Loucy (cell line): ENCODE data around the gene PLCG2.
A peak's percentile ranks its signal among the peaks of the same experiment; 100 is the strongest.

Experiments used
- H2AFZ ChIP-seq: fragments of 200-600 bp; sonication (generic); 2 replicates; pipeline ENCODE4 v1.6.0; 2016; ENCODE audit warnings: antibody characterized with exemption, mild to moderate bottlenecking, low read length, moderate library complexity
- H3F3A ChIP-seq: fragments of 200-600 bp; 2 replicates; pipeline ENCODE4 v1.6.0; 2016; ENCODE audit warnings: antibody characterized with exemption, low read depth, mild to moderate bottlenecking
- H3K27me3 ChIP-seq: fragments of 200-600 bp; sonication (generic); 2 replicates; pipeline ENCODE4 v1.6.1; 2014; ENCODE audit warnings: low read length, mild to moderate bottlenecking; ENCODE audit not compliant: insufficient read depth, poor library complexity, severe bottlenecking
- H3K36me3 ChIP-seq: fragments of 200-600 bp; sonication (generic); 2 replicates; pipeline ENCODE4 v1.6.1; 2016; ENCODE audit warnings: low read length; ENCODE audit not compliant: insufficient read depth
- H3K4me1 ChIP-seq: fragments of 200-600 bp; sonication (generic); 2 replicates; pipeline ENCODE4 v1.5.1; 2014; ENCODE audit warnings: low read length, mild to moderate bottlenecking; ENCODE audit not compliant: insufficient read depth, poor library complexity, severe bottlenecking
- H3K4me2 ChIP-seq: fragments of 200-600 bp; sonication (generic); 2 replicates; pipeline ENCODE4 v1.6.0; 2014; ENCODE audit warnings: antibody characterized with exemption, low read length, low read depth, mild to moderate bottlenecking; ENCODE audit not compliant: poor library complexity, severe bottlenecking
- H3K4me3 ChIP-seq: fragments of 200-600 bp; sonication (generic); 2 replicates; pipeline ENCODE4 v1.5.1; 2014; ENCODE audit warnings: low read length, mild to moderate bottlenecking, mixed read lengths; ENCODE audit not compliant: poor library complexity, severe bottlenecking
- H3K79me2 ChIP-seq: fragments of 200-600 bp; sonication (generic); 2 replicates; pipeline ENCODE4 v1.6.1; 2014; ENCODE audit warnings: low read length; ENCODE audit not compliant: insufficient read depth
- H3K9ac ChIP-seq: fragments of 200-600 bp; sonication (generic); 2 replicates; pipeline ENCODE4 v1.6.0; 2014; ENCODE audit warnings: mild to moderate bottlenecking, low read depth, low read length, moderate library complexity; ENCODE audit not compliant: poor library complexity, severe bottlenecking
- H3K9me2 ChIP-seq: fragments of 200-600 bp; sonication (generic); replicated peaks from 2 replicates; pipeline ENCODE4 v1.6.1; 2016; ENCODE audit warnings: low read depth, low read length, mixed read lengths
- H3K9me3 ChIP-seq: fragments of 200-600 bp; sonication (generic); 2 replicates; pipeline ENCODE4 v1.6.1; 2014; ENCODE audit warnings: mild to moderate bottlenecking, antibody characterized with exemption, low read length, low read depth; ENCODE audit not compliant: insufficient read depth
- H4K20me1 ChIP-seq: fragments of 200-600 bp; sonication (generic); 2 replicates; pipeline ENCODE4 v1.6.0; 2014; ENCODE audit warnings: antibody characterized with exemption, low read length, mild to moderate bottlenecking; ENCODE audit not compliant: insufficient read depth, poor library complexity, severe bottlenecking
- EZH2phosphoT487 ChIP-seq: fragments of 200-600 bp; IDR thresholded peaks from 2 replicates; pipeline ENCODE4 v1.6.1; 2018; ENCODE audit warnings: antibody characterized with exemption, mild to moderate bottlenecking, moderate library complexity, borderline replicate concordance
- TF ChIP-seq, protein P1 (sequence below): fragments of 200-600 bp; sonication (generic); conservative IDR thresholded peaks from 2 replicates; pipeline ENCODE4 v1.5.1; 2014; ENCODE audit warnings: mild to moderate bottlenecking, antibody characterized with exemption, low read length

Gene PLCG2

DNA sequence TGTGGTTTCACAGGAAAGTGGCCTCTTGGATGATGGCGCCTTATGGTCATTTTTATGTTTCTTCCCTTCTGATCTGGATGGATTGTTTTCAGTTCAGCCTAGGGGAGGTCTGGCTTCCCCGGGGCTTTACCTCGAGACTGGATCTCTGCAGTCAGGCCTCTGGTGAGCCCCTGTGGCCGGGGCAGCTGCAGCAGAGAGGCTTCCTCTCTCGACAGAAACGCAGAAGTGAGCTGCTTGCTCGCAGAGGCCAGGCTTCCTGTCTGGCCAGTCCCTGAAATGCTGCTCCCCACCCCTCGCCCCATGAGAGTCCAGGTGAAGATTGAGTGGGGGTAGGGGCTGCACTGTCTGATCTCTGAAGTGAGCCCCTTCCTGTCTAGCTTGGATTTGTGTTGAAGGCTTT, 44.0 kb downstream of the PLCG2 start:
- peak overlapping the region; percentile 65 for H3K4me2 ChIP-seq
- H3K4me3 ChIP-seq: peak overlapping the region; percentile 47
- H3F3A ChIP-seq: peaks cover 4% of the 10 kb centered on the region; the same call in 1 of the 2 replicates

DNA sequence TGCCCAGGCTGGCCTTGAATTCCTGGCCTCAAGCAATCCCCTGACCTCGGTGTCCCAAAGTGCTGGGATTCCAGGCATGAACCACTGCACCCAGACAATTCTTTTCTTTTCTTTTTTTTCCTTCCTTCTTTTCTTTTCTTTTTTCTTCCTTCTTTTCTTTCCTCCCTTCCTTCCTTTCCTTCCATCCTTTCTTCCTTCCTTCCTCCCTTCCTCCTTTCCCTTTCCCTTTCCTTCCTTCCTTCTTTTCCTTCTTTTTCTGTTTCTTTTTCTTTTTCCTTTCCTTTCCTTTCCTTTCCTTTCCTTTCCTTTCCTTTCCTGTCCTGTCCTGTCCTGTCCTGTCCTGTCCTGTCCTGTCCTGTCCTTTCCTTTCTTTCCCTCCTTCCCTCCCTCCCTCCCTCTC, 44.6 kb downstream of the PLCG2 start:
- peak overlapping the region; percentile 47 for H3K4me3 ChIP-seq
- TF ChIP-seq, protein P1, sequence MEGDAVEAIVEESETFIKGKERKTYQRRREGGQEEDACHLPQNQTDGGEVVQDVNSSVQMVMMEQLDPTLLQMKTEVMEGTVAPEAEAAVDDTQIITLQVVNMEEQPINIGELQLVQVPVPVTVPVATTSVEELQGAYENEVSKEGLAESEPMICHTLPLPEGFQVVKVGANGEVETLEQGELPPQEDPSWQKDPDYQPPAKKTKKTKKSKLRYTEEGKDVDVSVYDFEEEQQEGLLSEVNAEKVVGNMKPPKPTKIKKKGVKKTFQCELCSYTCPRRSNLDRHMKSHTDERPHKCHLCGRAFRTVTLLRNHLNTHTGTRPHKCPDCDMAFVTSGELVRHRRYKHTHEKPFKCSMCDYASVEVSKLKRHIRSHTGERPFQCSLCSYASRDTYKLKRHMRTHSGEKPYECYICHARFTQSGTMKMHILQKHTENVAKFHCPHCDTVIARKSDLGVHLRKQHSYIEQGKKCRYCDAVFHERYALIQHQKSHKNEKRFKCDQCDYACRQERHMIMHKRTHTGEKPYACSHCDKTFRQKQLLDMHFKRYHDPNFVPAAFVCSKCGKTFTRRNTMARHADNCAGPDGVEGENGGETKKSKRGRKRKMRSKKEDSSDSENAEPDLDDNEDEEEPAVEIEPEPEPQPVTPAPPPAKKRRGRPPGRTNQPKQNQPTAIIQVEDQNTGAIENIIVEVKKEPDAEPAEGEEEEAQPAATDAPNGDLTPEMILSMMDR: no peak
- no peak for TF ChIP-seq EZH2phosphoT487
- H3K9me3 ChIP-seq: no peaks in the 10 kb centered on the region
- H3K4me1 ChIP-seq: peaks cover 50% of the 10 kb centered on the region
- H3K36me3 ChIP-seq: no peaks in the 10 kb centered on the region
- H3K79me2 ChIP-seq: peaks cover 44% of the 10 kb centered on the region
- peak overlapping the region; percentile 63 for H3K9ac ChIP-seq
- no peaks in the 10 kb centered on the region for H3K27me3 ChIP-seq
- peak overlapping the region; percentile 65 for H3K4me2 ChIP-seq
- H2AFZ ChIP-seq: no peak overlapping the region
- peaks cover 7% of the 10 kb centered on the region; the same call in 1 of the 2 replicates for H3F3A ChIP-seq
- H4K20me1 ChIP-seq: no peaks in the 10 kb centered on the region
- no peaks in the 10 kb centered on the region for H3K9me2 ChIP-seq

More for the DNA sequence above, 44.0 kb downstream of the PLCG2 start:
- no peaks in the 10 kb centered on the region for H3K9me3 ChIP-seq
- no peaks in the 10 kb centered on the region for H3K36me3 ChIP-seq
- H4K20me1 ChIP-seq: no peaks in the 10 kb centered on the region
- H3K4me1 ChIP-seq: peaks cover 52% of the 10 kb centered on the region
- peaks cover 48% of the 10 kb centered on the region for H3K79me2 ChIP-seq
- no peak for TF ChIP-seq EZH2phosphoT487
- TF ChIP-seq, protein P1: 0 out of 2 replicates have a peak, but pooled peaks have one; percentile 21
- H3K9ac ChIP-seq: peak overlapping the region; percentile 63
- no peaks in the 10 kb centered on the region for H3K9me2 ChIP-seq
- H3K27me3 ChIP-seq: no peaks in the 10 kb centered on the region
- no peak overlapping the region for H2AFZ ChIP-seq

DNA sequence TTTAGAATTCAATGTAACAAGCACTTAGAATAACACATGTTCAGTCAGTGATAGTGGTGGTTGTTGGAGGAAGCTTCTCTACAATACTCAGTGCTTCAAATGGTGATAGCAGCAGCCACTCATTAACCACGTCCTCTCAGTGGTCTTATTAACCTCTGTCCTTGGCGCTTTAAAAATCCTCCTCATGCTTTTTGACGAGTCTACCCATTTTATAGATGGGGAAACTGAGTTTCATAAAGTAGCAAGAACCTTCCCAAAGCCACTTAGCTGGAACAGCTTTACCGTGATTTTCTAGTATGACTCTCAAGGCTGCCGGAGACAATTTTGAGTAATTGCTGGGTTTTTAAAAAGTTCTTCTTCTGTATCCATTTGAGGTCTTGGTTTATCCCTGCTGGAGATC, 47.4 kb downstream of the PLCG2 start:
- Histone ChIP-seq H3K9me3 (no peaks in the 10 kb centered on the region), H3K36me3 (no peaks in the 10 kb centered on the region), H3K27me3 (no peaks in the 10 kb centered on the region), H3K9me2 (no peaks in the 10 kb centered on the region), H3K4me1 (peaks cover 62% of the 10 kb centered on the region), H3K4me2 (no peak overlapping the region), H3F3A (peaks cover 7% of the 10 kb centered on the region; the same call in 1 of the 2 replicates), H3K79me2 (peaks cover 33% of the 10 kb centered on the region; the same call in 1 of the 2 replicates), H4K20me1 (no peaks in the 10 kb centered on the region), H3K4me3 (no peak overlapping the region), H2AFZ (no peak overlapping the region), H3K9ac (no peak overlapping the region)
- TF ChIP-seq, protein P1: no peak
- TF ChIP-seq EZH2phosphoT487: no peak
